ENCODE measurements around the gene RBMS3.

The RBMS3 gene

DNA sequence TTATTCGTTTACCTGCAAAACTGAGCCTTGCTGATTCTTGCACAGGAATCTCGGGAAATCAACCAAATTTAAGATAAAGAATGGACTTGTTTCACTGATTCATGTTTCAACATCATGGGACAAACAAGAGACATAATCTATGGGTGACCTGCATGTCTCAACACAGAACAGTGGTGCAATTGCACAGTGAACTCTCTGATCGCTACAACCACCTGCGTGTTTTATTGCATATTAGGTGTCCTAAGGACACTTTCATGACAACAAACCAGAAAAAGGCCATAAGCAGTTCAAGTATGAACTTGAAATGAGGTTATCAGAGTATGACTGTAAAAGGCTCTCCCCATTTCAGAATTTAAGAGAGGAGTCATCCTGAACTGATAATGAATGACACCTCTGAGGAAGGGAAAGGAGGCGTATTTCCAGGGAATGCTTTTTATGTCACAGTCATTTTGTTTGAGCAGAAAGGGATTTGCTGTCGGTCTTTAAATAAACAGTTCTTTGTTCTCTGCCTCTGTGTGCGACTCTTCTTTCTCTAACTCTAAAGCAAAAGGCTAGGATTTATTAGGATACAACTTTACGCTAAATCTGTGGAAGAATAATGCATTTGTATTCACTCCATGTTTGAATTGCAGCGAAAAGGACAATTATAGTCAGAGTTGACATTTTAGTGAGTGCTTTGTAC, 167.2 kb downstream of the RBMS3 start:
- FAIRE-seq (no peak), DNase-seq (ENCODE audit: insufficient read length, low spot score) (no peak)
- TF ChIP-seq, protein P1, sequence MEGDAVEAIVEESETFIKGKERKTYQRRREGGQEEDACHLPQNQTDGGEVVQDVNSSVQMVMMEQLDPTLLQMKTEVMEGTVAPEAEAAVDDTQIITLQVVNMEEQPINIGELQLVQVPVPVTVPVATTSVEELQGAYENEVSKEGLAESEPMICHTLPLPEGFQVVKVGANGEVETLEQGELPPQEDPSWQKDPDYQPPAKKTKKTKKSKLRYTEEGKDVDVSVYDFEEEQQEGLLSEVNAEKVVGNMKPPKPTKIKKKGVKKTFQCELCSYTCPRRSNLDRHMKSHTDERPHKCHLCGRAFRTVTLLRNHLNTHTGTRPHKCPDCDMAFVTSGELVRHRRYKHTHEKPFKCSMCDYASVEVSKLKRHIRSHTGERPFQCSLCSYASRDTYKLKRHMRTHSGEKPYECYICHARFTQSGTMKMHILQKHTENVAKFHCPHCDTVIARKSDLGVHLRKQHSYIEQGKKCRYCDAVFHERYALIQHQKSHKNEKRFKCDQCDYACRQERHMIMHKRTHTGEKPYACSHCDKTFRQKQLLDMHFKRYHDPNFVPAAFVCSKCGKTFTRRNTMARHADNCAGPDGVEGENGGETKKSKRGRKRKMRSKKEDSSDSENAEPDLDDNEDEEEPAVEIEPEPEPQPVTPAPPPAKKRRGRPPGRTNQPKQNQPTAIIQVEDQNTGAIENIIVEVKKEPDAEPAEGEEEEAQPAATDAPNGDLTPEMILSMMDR (IDR thresholded peaks at IDR 0.05; ENCODE audit: insufficient read depth, missing control alignments), result no peak

DNA sequence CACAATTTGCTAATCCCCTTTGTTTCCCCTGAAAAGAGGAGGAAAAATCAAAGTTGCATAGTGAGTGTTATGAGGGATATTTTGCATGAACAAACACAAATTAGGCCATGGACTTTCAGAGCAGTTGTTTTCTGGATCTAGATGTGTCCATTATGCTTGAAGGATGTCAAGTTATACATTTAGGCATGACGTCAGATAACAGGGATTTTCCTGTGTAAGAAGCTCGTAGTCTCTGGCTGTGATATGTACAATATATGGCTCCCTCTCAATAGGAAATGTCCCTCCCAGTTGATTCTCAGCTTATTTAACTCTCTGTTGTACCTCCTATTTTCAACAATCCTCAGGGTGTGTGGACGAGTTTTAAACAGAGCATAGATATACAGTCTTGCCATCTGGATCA, 171.0 kb downstream of the RBMS3 start:
- FAIRE-seq (no peak), DNase-seq (ENCODE audit: insufficient read length, low spot score) (no peak)
- TF ChIP-seq, protein P1 (IDR thresholded peaks at IDR 0.05; ENCODE audit: insufficient read depth, missing control alignments), result no peak

DNA sequence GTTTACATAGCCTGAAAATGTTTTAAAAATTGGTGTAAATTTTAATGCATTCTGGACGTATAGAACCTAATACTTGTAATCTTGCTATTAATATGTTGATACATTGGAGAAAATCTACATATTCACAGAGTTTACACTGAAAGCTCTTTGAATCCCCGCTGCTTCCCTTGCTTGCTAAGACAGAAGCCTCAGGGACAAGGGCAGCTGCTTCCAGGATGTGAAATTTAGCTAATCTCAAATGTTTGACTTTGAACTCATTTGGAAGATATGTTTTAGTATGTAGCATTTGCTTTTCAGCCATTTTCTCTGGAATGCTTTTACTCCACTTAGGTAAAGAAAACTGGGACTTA, 172.0 kb downstream of the RBMS3 start:
- TF ChIP-seq, protein P1 (IDR thresholded peaks at IDR 0.05; ENCODE audit: insufficient read depth, missing control alignments), result no peak
- FAIRE-seq, result no peak
- no peak for DNase-seq (ENCODE audit: insufficient read length, low spot score)

DNA sequence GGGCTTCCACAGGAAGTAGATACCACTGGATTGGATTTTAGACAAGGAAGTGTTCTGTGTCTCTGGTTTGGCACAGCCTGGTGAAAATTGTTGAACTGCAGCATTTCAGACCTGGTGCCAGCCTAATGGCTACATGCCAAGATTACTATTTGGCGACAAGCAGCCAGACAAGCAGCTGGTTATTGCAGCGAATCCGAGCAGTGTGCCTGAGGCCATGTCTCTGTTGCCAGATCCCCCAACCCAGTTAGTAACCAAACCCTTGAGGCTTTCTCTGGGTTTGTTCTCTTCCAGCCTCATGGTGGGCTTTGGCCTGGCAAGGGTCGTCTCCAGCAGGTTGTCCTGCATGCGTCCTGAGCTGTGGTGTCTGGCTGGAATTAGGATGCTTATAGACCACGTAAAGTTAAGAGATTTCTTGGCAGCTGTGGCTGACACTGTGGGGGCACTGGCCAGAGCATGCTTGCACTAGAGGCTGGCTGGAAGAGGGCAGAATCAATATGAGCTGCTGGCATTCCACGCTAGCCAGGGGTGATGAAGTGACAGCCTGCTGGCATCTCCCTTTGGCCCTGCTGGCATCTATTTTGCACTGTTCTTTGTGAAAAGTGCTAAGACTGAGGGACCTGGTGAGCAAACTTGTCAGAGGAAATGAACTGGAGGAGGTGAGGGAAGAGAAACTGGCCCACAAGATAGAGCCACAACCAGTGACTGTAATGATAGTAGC, 172.6 kb downstream of the RBMS3 start:
- TF ChIP-seq, protein P1 (IDR thresholded peaks at IDR 0.05; ENCODE audit: insufficient read depth, missing control alignments), result no peak
- no peak for FAIRE-seq
- no peak for DNase-seq (ENCODE audit: insufficient read length, low spot score)

DNA sequence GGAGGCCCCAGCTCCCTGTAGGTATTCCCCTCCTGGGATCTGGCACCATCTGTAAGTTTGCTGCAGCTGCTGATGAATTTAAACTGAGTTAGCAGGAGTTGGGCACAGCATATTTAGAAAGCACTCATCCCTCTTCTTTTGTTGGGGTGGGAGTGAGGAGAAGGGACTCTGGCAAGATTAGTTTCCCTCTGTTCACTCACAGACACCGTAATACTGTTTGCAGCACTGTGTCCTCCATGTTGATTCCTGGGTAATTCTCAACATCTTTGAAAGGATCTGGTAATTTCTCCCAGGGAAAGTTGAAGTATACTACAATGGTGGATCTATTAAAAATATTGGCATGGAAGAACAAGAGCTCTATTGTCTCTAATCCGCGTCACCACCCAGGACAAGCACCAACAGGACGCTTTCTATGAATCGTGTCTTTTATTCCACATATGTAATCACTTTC, 173.3 kb downstream of the RBMS3 start:
- TF ChIP-seq, protein P1 (IDR thresholded peaks at IDR 0.05; ENCODE audit: insufficient read depth, missing control alignments), result no peak
- DNase-seq (ENCODE audit: insufficient read length, low spot score), result no peak
- FAIRE-seq, result no peak

DNA sequence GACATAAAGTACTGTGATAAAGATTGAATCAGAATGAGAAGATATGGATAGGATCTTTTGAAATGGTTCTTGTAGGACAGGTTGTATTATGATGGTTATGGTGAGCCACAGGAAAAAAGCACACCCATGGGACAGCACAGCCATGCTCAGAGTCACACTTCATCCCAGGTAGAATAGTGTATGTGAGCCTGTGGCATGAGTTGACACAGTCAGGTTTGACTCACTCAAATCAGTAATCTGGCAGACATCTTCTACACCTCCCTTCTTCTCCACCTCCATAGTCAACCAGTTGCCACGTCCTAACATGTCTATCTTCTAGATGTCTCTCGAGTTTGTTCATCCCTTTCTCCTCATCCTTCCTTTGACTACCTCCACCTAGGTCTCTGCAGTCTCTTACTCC, 176.0 kb downstream of the RBMS3 start:
- TF ChIP-seq, protein P1 (IDR thresholded peaks at IDR 0.05; ENCODE audit: insufficient read depth, missing control alignments), result no peak
- FAIRE-seq (no peak), DNase-seq (ENCODE audit: insufficient read length, low spot score) (no peak)

DNA sequence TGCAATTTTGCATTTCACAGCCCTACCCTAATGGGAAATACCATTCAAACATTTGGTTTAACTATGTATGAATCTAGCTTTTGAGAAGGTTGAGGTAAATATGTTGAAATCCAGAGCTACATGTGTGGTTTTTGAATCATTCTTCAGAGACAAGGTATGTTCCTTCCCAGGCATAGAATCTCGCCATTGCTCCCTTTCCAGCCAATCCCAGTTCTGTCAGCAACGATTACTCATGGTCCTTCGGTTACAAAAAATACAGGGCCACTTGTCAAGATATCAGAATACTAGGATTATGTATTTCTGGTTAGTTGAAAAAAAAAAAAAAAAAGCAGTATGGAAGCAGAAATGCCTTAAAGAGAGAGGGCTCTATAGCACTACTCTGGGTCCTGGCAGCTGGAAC, 182.4 kb downstream of the RBMS3 start:
- TF ChIP-seq, protein P1 (IDR thresholded peaks at IDR 0.05; ENCODE audit: insufficient read depth, missing control alignments), result no peak
- no peak for DNase-seq (ENCODE audit: insufficient read length, low spot score)
- no peak for FAIRE-seq
